Measurements from ENCODE around the gene ABCB8. TPM values are rescaled to one million over a fixed set of nuclear protein-coding genes. Genes with fewer than 3 reads are reported as not detected.
A peak's percentile ranks its signal among the peaks of the same experiment; 100 is the strongest.

Gene ABCB8
- total and polyA plus RNA-seq, 9 of the 15 experiments (the other 6 are each of a cell fraction or from before 2014, with no cell fraction given) = 7.6 to 106 (median 36.3) TPM

- TF ChIP-seq, protein P1, sequence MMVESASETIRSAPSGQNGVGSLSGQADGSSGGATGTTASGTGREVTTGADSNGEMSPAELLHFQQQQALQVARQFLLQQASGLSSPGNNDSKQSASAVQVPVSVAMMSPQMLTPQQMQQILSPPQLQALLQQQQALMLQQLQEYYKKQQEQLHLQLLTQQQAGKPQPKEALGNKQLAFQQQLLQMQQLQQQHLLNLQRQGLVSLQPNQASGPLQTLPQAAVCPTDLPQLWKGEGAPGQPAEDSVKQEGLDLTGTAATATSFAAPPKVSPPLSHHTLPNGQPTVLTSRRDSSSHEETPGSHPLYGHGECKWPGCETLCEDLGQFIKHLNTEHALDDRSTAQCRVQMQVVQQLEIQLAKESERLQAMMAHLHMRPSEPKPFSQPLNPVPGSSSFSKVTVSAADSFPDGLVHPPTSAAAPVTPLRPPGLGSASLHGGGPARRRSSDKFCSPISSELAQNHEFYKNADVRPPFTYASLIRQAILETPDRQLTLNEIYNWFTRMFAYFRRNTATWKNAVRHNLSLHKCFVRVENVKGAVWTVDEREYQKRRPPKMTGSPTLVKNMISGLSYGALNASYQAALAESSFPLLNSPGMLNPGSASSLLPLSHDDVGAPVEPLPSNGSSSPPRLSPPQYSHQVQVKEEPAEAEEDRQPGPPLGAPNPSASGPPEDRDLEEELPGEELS (CRISPR knock-in tag; IDR thresholded peaks at IDR 0.05; ENCODE audit: borderline replicate concordance) = peak; percentile 71; the same call in 1 of the 2 replicates
- peak in 1 of 2 experiments; percentile 8; a peak in 1 of 4 replicates for TF ChIP-seq ARNT (IDR thresholded peaks at IDR 0.05)
- no peak for TF ChIP-seq KLF1 (tag; IDR thresholded peaks at IDR 0.05)
- no peak for TF ChIP-seq L3MBTL2 (IDR thresholded peaks at IDR 0.05)
- TF ChIP-seq ZNF277 (CRISPR knock-in tag; IDR thresholded peaks at IDR 0.05; ENCODE audit: borderline replicate concordance) = no peak
- no peak for TF ChIP-seq NFATC3 (IDR thresholded peaks at IDR 0.05)
- 0 out of 2 replicates have a peak, but pooled peaks have one; percentile 62 for TF ChIP-seq LCOR (CRISPR knock-in tag; IDR thresholded peaks at IDR 0.05)
- TF ChIP-seq HIVEP1 (CRISPR knock-in tag; IDR thresholded peaks at IDR 0.05) = no peak
- no peak for TF ChIP-seq NFIX (CRISPR knock-in tag; IDR thresholded peaks at IDR 0.05; ENCODE audit: low read depth)
- peak; percentile 40 for TF ChIP-seq ARHGAP35 (IDR thresholded peaks at IDR 0.05; ENCODE audit: partially characterized antibody)
- no peak for TF ChIP-seq ZBTB1 (CRISPR knock-in tag; IDR thresholded peaks at IDR 0.05; ENCODE audit: borderline replicate concordance, low read depth)
- TF ChIP-seq SMAD3 (CRISPR knock-in tag; conservative IDR thresholded peaks at IDR 0.05) = no peak
- TF ChIP-seq, protein P2, sequence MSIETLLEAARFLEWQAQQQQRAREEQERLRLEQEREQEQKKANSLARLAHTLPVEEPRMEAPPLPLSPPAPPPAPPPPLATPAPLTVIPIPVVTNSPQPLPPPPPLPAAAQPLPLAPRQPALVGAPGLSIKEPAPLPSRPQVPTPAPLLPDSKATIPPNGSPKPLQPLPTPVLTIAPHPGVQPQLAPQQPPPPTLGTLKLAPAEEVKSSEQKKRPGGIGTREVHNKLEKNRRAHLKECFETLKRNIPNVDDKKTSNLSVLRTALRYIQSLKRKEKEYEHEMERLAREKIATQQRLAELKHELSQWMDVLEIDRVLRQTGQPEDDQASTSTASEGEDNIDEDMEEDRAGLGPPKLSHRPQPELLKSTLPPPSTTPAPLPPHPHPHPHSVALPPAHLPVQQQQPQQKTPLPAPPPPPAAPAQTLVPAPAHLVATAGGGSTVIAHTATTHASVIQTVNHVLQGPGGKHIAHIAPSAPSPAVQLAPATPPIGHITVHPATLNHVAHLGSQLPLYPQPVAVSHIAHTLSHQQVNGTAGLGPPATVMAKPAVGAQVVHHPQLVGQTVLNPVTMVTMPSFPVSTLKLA (conservative IDR thresholded peaks at IDR 0.05) = no peak
- no peak for TF ChIP-seq BRCA1 (IDR thresholded peaks at IDR 0.05)
- TF ChIP-seq BRCA1 (CRISPR knock-in tag; IDR thresholded peaks at IDR 0.05) = peak; percentile 84
- TF ChIP-seq RUNX1 (IDR thresholded peaks at IDR 0.05; ENCODE audit: low read depth) = no peak
- no peak for TF ChIP-seq TAF15 (IDR thresholded peaks at IDR 0.05; ENCODE audit: low read depth, low read length)
- TF ChIP-seq, protein P3, sequence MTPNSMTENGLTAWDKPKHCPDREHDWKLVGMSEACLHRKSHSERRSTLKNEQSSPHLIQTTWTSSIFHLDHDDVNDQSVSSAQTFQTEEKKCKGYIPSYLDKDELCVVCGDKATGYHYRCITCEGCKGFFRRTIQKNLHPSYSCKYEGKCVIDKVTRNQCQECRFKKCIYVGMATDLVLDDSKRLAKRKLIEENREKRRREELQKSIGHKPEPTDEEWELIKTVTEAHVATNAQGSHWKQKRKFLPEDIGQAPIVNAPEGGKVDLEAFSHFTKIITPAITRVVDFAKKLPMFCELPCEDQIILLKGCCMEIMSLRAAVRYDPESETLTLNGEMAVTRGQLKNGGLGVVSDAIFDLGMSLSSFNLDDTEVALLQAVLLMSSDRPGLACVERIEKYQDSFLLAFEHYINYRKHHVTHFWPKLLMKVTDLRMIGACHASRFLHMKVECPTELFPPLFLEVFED (CRISPR knock-in tag; conservative IDR thresholded peaks at IDR 0.05) = no peak
- no peak for TF ChIP-seq ARID1B (IDR thresholded peaks at IDR 0.05)
- TF ChIP-seq IRF2 (CRISPR knock-in tag; IDR thresholded peaks at IDR 0.05) = no peak
- TF ChIP-seq RBM39 (optimal IDR thresholded peaks at IDR 0.05; ENCODE audit: low read depth, low read length) = no peak
- TF ChIP-seq SMAD2 (IDR thresholded peaks at IDR 0.05; ENCODE audit: low read depth, low read length) = no peak
- 0 out of 2 replicates have a peak, but pooled peaks have one; percentile 23 for TF ChIP-seq FOXK1 (CRISPR knock-in tag; IDR thresholded peaks at IDR 0.05; ENCODE audit: borderline replicate concordance)
- TF ChIP-seq CHCHD3 (CRISPR knock-in tag; IDR thresholded peaks at IDR 0.05) = no peak
Observed at GRCh38 chr7:151056666-151057505, 28.6 kb downstream of the ABCB8 start (continued).

Measured in K562 (cell line).